CD4-positive, alpha-beta T cell treated with Interleukin-4 for 4 hours (primary cell): ENCODE measurements around the gene CDH8.

Experiments
- DNase-seq: peaks from one replicate; pipeline ENCODE4 v3.0.0-alpha.2; 2020

Gene CDH8

GRCh38 chr16:62029947-62030346, 6.3 kb downstream of the CDH8 start:
- DNase-seq = no peak

- DNase-seq = no peak
Measured at GRCh38 chr16:62022688-62023087, 13.6 kb downstream of the CDH8 start.

- DNase-seq = no peak
Measured at GRCh38 chr16:62021161-62021581, 15.1 kb downstream of the CDH8 start.

- DNase-seq = no peak
Measured at GRCh38 chr16:62020681-62021080, 15.6 kb downstream of the CDH8 start.

GRCh38 chr16:62019851-62020250, 16.4 kb downstream of the CDH8 start:
- DNase-seq = no peak

- DNase-seq = no peak
Measured at GRCh38 chr16:62018301-62019060, 17.8 kb downstream of the CDH8 start.

- no peak for DNase-seq
Measured at GRCh38 chr16:62014319-62014923, 21.8 kb downstream of the CDH8 start.

GRCh38 chr16:62010186-62010585, 26.1 kb downstream of the CDH8 start:
- no peak for DNase-seq

- no peak for DNase-seq
Measured at GRCh38 chr16:61998460-61998859, 37.8 kb downstream of the CDH8 start.

- DNase-seq = no peak
Measured at GRCh38 chr16:61993108-61993507, 43.1 kb downstream of the CDH8 start.

- no peak for DNase-seq
Measured at GRCh38 chr16:61987474-61988012, 48.7 kb downstream of the CDH8 start.

- no peak for DNase-seq
Measured at GRCh38 chr16:61969077-61969382, 67.2 kb downstream of the CDH8 start.

- DNase-seq = no peak
Measured at GRCh38 chr16:61968242-61969076, 67.8 kb downstream of the CDH8 start.

- no peak for DNase-seq
Measured at GRCh38 chr16:61957075-61957855, 79.0 kb downstream of the CDH8 start.

GRCh38 chr16:61952841-61953240, 83.4 kb downstream of the CDH8 start:
- DNase-seq = no peak

GRCh38 chr16:61948414-61948813, 87.8 kb downstream of the CDH8 start:
- DNase-seq = no peak

- no peak for DNase-seq
Measured at GRCh38 chr16:61946019-61946418, 90.2 kb downstream of the CDH8 start.

- DNase-seq = no peak
Measured at GRCh38 chr16:61945511-61945910, 90.7 kb downstream of the CDH8 start.

GRCh38 chr16:61944004-61944403, 92.2 kb downstream of the CDH8 start:
- DNase-seq = no peak

- DNase-seq = no peak
Measured at GRCh38 chr16:61940611-61941010, 95.6 kb downstream of the CDH8 start.

- no peak for DNase-seq
Measured at GRCh38 chr16:61937646-61938045, 98.6 kb downstream of the CDH8 start.

GRCh38 chr16:61936522-61936921, 99.7 kb downstream of the CDH8 start:
- DNase-seq = no peak

- DNase-seq = no peak
Measured at GRCh38 chr16:61934601-61935000, 101.6 kb downstream of the CDH8 start.
